HG03135 (cell line): ENCODE measurements around the gene CAPZA3.
"Not testable (repeated sequence)": the region's sequence is repeated elsewhere in the genome, so short reads cannot be mapped to it uniquely, and the experiment has no call there.

Experiments used
- ATAC-seq: cut with Tn5 transposase; IDR thresholded peaks from one replicate; pipeline ENCODE4 v1.9.1; 2021; ENCODE audit warnings: mild to moderate bottlenecking, moderate library complexity; ENCODE audit not compliant: unreplicated experiment

Gene CAPZA3

GRCh38 chr12:18753481-18754123, 15.7 kb downstream of the CAPZA3 start:
- no peak for ATAC-seq

- ATAC-seq, result no peak
These were observed 16.3 kb downstream of the CAPZA3 start for GRCh38 chr12:18754124-18754707.

- ATAC-seq, result no peak
These were observed 17.4 kb downstream of the CAPZA3 start for GRCh38 chr12:18755341-18755740.

- ATAC-seq, result not testable (repeated sequence)
These were observed 28.6 kb downstream of the CAPZA3 start for GRCh38 chr12:18766479-18766878.

GRCh38 chr12:18782827-18783226, 44.9 kb downstream of the CAPZA3 start:
- no peak for ATAC-seq

- not testable (repeated sequence) for ATAC-seq
These were observed 47.5 kb downstream of the CAPZA3 start for GRCh38 chr12:18785465-18785864.
